ENCODE results near the gene SKP2.

DNA sequence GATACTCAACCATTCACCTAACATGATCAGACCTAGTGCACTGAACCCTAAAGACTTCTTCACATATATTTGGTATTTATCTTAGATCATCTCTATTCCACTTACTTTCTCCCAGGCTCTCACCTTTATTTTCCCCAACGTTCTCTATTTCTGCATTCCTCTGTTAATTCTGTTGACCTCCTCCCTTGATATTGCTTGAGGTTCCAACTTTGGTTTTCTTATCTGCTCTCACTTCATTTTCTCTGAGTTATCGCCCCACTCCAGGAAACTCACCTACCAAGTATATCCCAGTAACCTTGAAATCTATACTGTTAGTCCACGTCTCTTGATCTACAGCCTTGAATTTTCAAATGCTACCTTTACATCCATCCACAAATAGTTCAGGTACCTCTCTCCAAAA, 80.6 kb downstream of the SKP2 start:
- TF ChIP-seq CTCF (IDR thresholded peaks at IDR 0.05) = no peak
- no peak for TF ChIP-seq SIN3A (IDR thresholded peaks at IDR 0.05; ENCODE audit: borderline replicate concordance, insufficient read depth, low read depth, low read length)
- no peak for TF ChIP-seq REST (IDR thresholded peaks at IDR 0.05; ENCODE audit: insufficient read depth in 1 of 2, low read depth in 2 of 2, low read length in 1 of 2)
- no peak for TF ChIP-seq POLR2AphosphoS5 (IDR thresholded peaks at IDR 0.05; ENCODE audit: low read depth, low read length)
